B cell (primary cell): ENCODE results near the gene GOSR2. TPM values are rescaled to one million over a fixed set of nuclear protein-coding genes. Genes with fewer than 3 reads are reported as not detected.

ENCODE experiments used
- polyA plus RNA-seq: library from polyadenylated mRNA; depleted of rRNA; stranded (reverse); fragments of >200 nt; gene quantifications from 2 replicates; pipeline ENCODE4 v1.2.3, GENCODE V29; 2012
- small RNA-seq: library from RNA; depleted of rRNA; stranded (forward); fragments of <200 nt; gene quantifications from one replicate; pipeline ENCODE3, GENCODE V24; 2012; ENCODE audit warnings: low replicate concordance, low read depth; ENCODE audit not compliant: insufficient read length
- total RNA-seq, 2 donors: library from RNA; stranded (reverse); fragments of 120-200 nt in 1 of 2; gene quantifications; 1 replicate in 1 of 2; 2 replicates in 1 of 2; pipeline versions ENCODE4 v1.2.3 to v1.2.4, GENCODE V29; 2013 to 2022

The GOSR2 gene
- total and polyA plus RNA-seq, 2 donors (not counting 1 experiment from before 2014, with no cell fraction given): 33.2 to 91.0 TPM

Small RNAs within 50 kb of the gene (small RNA-seq; reads per million reads assigned to genes)
- gene MIR5089: not detected
- not detected for gene RNU6ATAC3P

Other genes starting within 250 kb of the GOSR2 start
- 1.0 and 1.4 TPM in 2 replicates for gene WNT3, start 104.5 kb upstream of the GOSR2 start, total RNA-seq
- 0.86 and 6.4 TPM in 2 replicates for gene WNT3, start 104.5 kb upstream of the GOSR2 start, polyA plus RNA-seq
- gene WNT9B, start 71.6 kb upstream of the GOSR2 start, total RNA-seq: not detected in 2 replicates
- not detected in 2 replicates for gene WNT9B, start 71.6 kb upstream of the GOSR2 start, polyA plus RNA-seq
- 0.89 and 1.1 TPM in 2 replicates for gene RPRML, start 56.1 kb downstream of the GOSR2 start, total RNA-seq
- gene RPRML, start 56.1 kb downstream of the GOSR2 start, polyA plus RNA-seq: 0.13 TPM in 1 of 2 replicates, not detected in the other